Trophoblast cell (in vitro differentiated cells and primary cell): Measurements from ENCODE around the gene WDR54.
"Not testable (repeated sequence)": the region's sequence is repeated elsewhere in the genome, so short reads cannot be mapped to it uniquely, and the experiment has no call there.

Experiments used
- DNase-seq, 2 donors: peaks; one replicate each; pipeline ENCODE4 v3.0.0-alpha.2; 2016
- H2AFZ ChIP-seq: 2 replicates; pipeline ENCODE4 v1.6.1; 2013; ENCODE audit warnings: low read length, moderate library complexity, mild to moderate bottlenecking; ENCODE audit not compliant: insufficient read depth, poor library complexity
- H2AK5ac ChIP-seq: 2 replicates; pipeline ENCODE4 v1.6.1; 2013; ENCODE audit warnings: mild to moderate bottlenecking, low read length
- H2BK120ac ChIP-seq: 2 replicates; pipeline ENCODE4 v1.6.1; 2013; ENCODE audit warnings: low read length, mild to moderate bottlenecking, moderate library complexity; ENCODE audit not compliant: insufficient read depth, poor library complexity
- H2BK12ac ChIP-seq: 2 replicates; pipeline ENCODE4 v1.6.1; 2013; ENCODE audit warnings: mild to moderate bottlenecking, low read length, moderate library complexity
- H2BK5ac ChIP-seq: 2 replicates; pipeline ENCODE4 v1.6.1; 2013; ENCODE audit warnings: low read length, low read depth, moderate library complexity, mild to moderate bottlenecking; ENCODE audit not compliant: poor library complexity
- H3K14ac ChIP-seq: 2 replicates; pipeline ENCODE4 v1.6.1; 2013; ENCODE audit warnings: mild to moderate bottlenecking, low read length
- H3K18ac ChIP-seq: 2 replicates; pipeline ENCODE4 v1.6.1; 2013; ENCODE audit warnings: mild to moderate bottlenecking, low read length
- H3K23ac ChIP-seq: 2 replicates; pipeline ENCODE4 v1.6.1; 2013; ENCODE audit warnings: low read length
- H3K27ac ChIP-seq: 2 replicates; pipeline ENCODE4 v1.5.1; 2013; ENCODE audit warnings: low read depth, mild to moderate bottlenecking, inconsistent platforms, low read length, moderate library complexity
- H3K27me3 ChIP-seq: 2 replicates; pipeline ENCODE4 v1.6.1; 2013; ENCODE audit warnings: inconsistent platforms, mild to moderate bottlenecking, low read length, moderate library complexity; ENCODE audit not compliant: insufficient read depth
- H3K36me3 ChIP-seq, 2 experiments: 1 replicate in 1 of 2; 2 replicates in 1 of 2; pipeline ENCODE4 v1.6.1; 2013; ENCODE audit warnings: low read length in 2 of 2, mild to moderate bottlenecking in 2 of 2, moderate library complexity in 1 of 2; ENCODE audit not compliant: insufficient read depth in 2 of 2, control insufficient read depth in 1 of 2
- H3K4ac ChIP-seq: 2 replicates; pipeline ENCODE4 v1.6.1; 2013; ENCODE audit warnings: low read depth, mild to moderate bottlenecking, low read length, moderate library complexity
- H3K4me1 ChIP-seq, 2 experiments: 1 replicate in 1 of 2; 2 replicates in 1 of 2; pipeline ENCODE4 v1.6.1; 2013; ENCODE audit warnings: low read length in 2 of 2, mild to moderate bottlenecking in 2 of 2, moderate library complexity in 1 of 2; ENCODE audit not compliant: insufficient read depth in 2 of 2, control insufficient read depth in 1 of 2
- H3K4me2 ChIP-seq: 2 replicates; pipeline ENCODE4 v1.6.1; 2013; ENCODE audit warnings: inconsistent platforms, mild to moderate bottlenecking, low read length, moderate library complexity
- H3K4me3 ChIP-seq: 2 replicates; pipeline ENCODE4 v1.5.1; 2013; ENCODE audit warnings: mild to moderate bottlenecking, low read depth, low read length, inconsistent platforms
- H3K79me1 ChIP-seq: one replicate; pipeline ENCODE4 v1.6.1; 2013; ENCODE audit warnings: low read length
- H3K79me2 ChIP-seq: 2 replicates; pipeline ENCODE4 v1.6.1; 2013; ENCODE audit warnings: low read length, mild to moderate bottlenecking; ENCODE audit not compliant: control insufficient read depth, insufficient read depth, poor library complexity
- H3K9ac ChIP-seq: 2 replicates; pipeline ENCODE4 v1.6.1; 2013; ENCODE audit warnings: mild to moderate bottlenecking, low read length
- H3K9me3 ChIP-seq: 2 replicates; pipeline ENCODE4 v1.6.1; 2013; ENCODE audit warnings: low read depth, mild to moderate bottlenecking, control low read depth, inconsistent platforms, low read length; ENCODE audit not compliant: insufficient read depth
- H4K12ac ChIP-seq: 2 replicates; pipeline ENCODE4 v1.6.1; 2013; ENCODE audit warnings: low read depth, mild to moderate bottlenecking, low read length, moderate library complexity
- H4K8ac ChIP-seq: 2 replicates; pipeline ENCODE4 v1.6.1; 2013; ENCODE audit warnings: low read depth, mild to moderate bottlenecking, low read length, moderate library complexity
- H4K91ac ChIP-seq: one replicate; pipeline ENCODE4 v1.6.1; 2013; ENCODE audit warnings: low read depth, mild to moderate bottlenecking, low read length, moderate library complexity
- WGBS: extraction: QIAGEN DNeasy Blood & Tissue Kit; methylation state at CpG from one replicate; pipeline ENCODE4 v1.1.7; 2013; ENCODE audit warnings: missing lambda C conversion rate; ENCODE audit not compliant: insufficient read length, insufficient coverage; ENCODE audit errors: extremely low coverage; 5-methylcytosine and 5-hydroxymethylcytosine counted together

WDR54 gene

GRCh38 chr2:74470742-74471141, 49.2 kb downstream of the WDR54 start:
- not testable (repeated sequence) for H3K79me1 ChIP-seq, H3K4me3 ChIP-seq, H3K9me3 ChIP-seq, H3K18ac ChIP-seq, H3K4me1 ChIP-seq, H3K79me2 ChIP-seq, DNase-seq, H2BK5ac ChIP-seq, H3K14ac ChIP-seq, H3K27ac ChIP-seq, H3K4ac ChIP-seq, H3K9ac ChIP-seq, H2AFZ ChIP-seq, H4K12ac ChIP-seq, H2BK12ac ChIP-seq, H4K8ac ChIP-seq, H2BK120ac ChIP-seq, H3K4me2 ChIP-seq, H4K91ac ChIP-seq, H2AK5ac ChIP-seq, H3K23ac ChIP-seq, H3K27me3 ChIP-seq
- H3K36me3 ChIP-seq, result peaks cover 12 to 15% of the 10 kb centered on the region in 2 experiments
- WGBS, result no CpG with 5 or more reads among the region's 12 CpGs

- Histone ChIP-seq H4K91ac (no peak overlapping the region), H2BK120ac (no peak overlapping the region), H3K27me3 (no peaks in the 10 kb centered on the region), H2AFZ (no peak overlapping the region), H3K14ac (no peak overlapping the region), H3K4me3 (peak overlapping the region; percentile 90), H3K4me1 (peaks cover 5 to 7% of the 10 kb centered on the region in 2 experiments), H3K36me3 (peaks cover 12 to 15% of the 10 kb centered on the region in 2 experiments), H4K12ac (peak overlapping the region; percentile 85), H2BK5ac (no peak overlapping the region), H3K27ac (peak overlapping the region; percentile 78), H3K18ac (no peak overlapping the region), H3K4ac (no peak overlapping the region), H4K8ac (peak overlapping the region; percentile 90), H3K79me2 (peaks cover 3% of the 10 kb centered on the region), H3K79me1 (peaks cover 9% of the 10 kb centered on the region), H2BK12ac (no peak overlapping the region), H3K9me3 (peaks cover 1% of the 10 kb centered on the region), H3K4me2 (peak overlapping the region; percentile 67), H3K23ac (no peak overlapping the region), H2AK5ac (no peak overlapping the region), H3K9ac (peak overlapping the region; percentile 83)
- WGBS, result no CpG with 5 or more reads among the region's 16 CpGs
- no peak for DNase-seq
Measured at GRCh38 chr2:74471332-74472065, 50.0 kb downstream of the WDR54 start.

- peaks cover 9% of the 10 kb centered on the region for H3K79me1 ChIP-seq
- peaks cover 1% of the 10 kb centered on the region for H3K9me3 ChIP-seq
- peak within 1 kb of the TSS; percentile 83 for H3K9ac ChIP-seq
- peak within 1 kb of the TSS; percentile 82 for H4K91ac ChIP-seq
- H3K36me3 ChIP-seq, result peaks cover 13 to 15% of the 10 kb centered on the region in 2 experiments
- H3K14ac ChIP-seq, result peak within 1 kb of the TSS; percentile 85
- peak within 1 kb of the TSS; percentile 90 for H4K8ac ChIP-seq
- peak; percentile 94 to 98 for DNase-seq
- H3K27ac ChIP-seq, result peak within 1 kb of the TSS; percentile 78
- peaks cover 5 to 7% of the 10 kb centered on the region in 2 experiments for H3K4me1 ChIP-seq
- peak within 1 kb of the TSS; percentile 76 for H3K18ac ChIP-seq
- peak within 1 kb of the TSS; percentile 0 for H3K23ac ChIP-seq
- H2AK5ac ChIP-seq, result peak within 1 kb of the TSS; percentile 66
- peak within 1 kb of the TSS; percentile 85 for H4K12ac ChIP-seq
- peak within 1 kb of the TSS; percentile 74 for H2AFZ ChIP-seq
- no peak within 1 kb of the TSS for H2BK12ac ChIP-seq
- peak within 1 kb of the TSS; percentile 67 for H3K4me2 ChIP-seq
- WGBS, result no CpG with 5 or more reads among the region's 66 CpGs
- peak within 1 kb of the TSS; percentile 90 for H3K4me3 ChIP-seq
- peak within 1 kb of the TSS; percentile 54 for H3K4ac ChIP-seq
- H2BK120ac ChIP-seq, result no peak within 1 kb of the TSS
- no peaks in the 10 kb centered on the region for H3K27me3 ChIP-seq
- H2BK5ac ChIP-seq, result peak within 1 kb of the TSS; percentile 37
- H3K79me2 ChIP-seq, result peaks cover 3% of the 10 kb centered on the region
Measured at GRCh38 chr2:74472086-74472944, 50.8 kb downstream of the WDR54 start, which contains the start of gene MRPL53. TSS of gene MRPL53 (minus strand) at chr2:74472680. CDS start at chr2:74472660, 20 bp downstream.

GRCh38 chr2:74472945-74473258, 51.4 kb downstream of the WDR54 start:
- peak overlapping the region; percentile 78 for H3K27ac ChIP-seq
- H4K91ac ChIP-seq, result peak overlapping the region; percentile 82
- peak overlapping the region; percentile 67 for H3K4me2 ChIP-seq
- H2BK12ac ChIP-seq, result no peak overlapping the region
- H3K36me3 ChIP-seq, result peaks cover 17 to 19% of the 10 kb centered on the region in 2 experiments
- H3K23ac ChIP-seq, result no peak overlapping the region
- H3K4me3 ChIP-seq, result peak overlapping the region; percentile 90
- peak overlapping the region; percentile 41 for H3K4ac ChIP-seq
- H3K79me1 ChIP-seq, result peaks cover 9% of the 10 kb centered on the region
- peak overlapping the region; percentile 36 for H2AK5ac ChIP-seq
- DNase-seq, result no peak
- peak overlapping the region; percentile 3 for H3K14ac ChIP-seq
- peaks cover 5 to 7% of the 10 kb centered on the region in 2 experiments for H3K4me1 ChIP-seq
- no peak overlapping the region for H3K18ac ChIP-seq
- WGBS, result no CpG with 5 or more reads among the region's 7 CpGs
- H3K9ac ChIP-seq, result peak overlapping the region; percentile 69
- peaks cover 3% of the 10 kb centered on the region for H3K79me2 ChIP-seq
- peak overlapping the region; percentile 52 for H2AFZ ChIP-seq
- no peaks in the 10 kb centered on the region for H3K27me3 ChIP-seq
- no peak overlapping the region for H2BK5ac ChIP-seq
- H4K8ac ChIP-seq, result peak overlapping the region; percentile 55
- no peak overlapping the region for H2BK120ac ChIP-seq
- peaks cover 1% of the 10 kb centered on the region for H3K9me3 ChIP-seq
- peak overlapping the region; percentile 33 for H4K12ac ChIP-seq
